ENCODE results near the gene TNFRSF1B.
A peak's percentile ranks its signal among the peaks of the same experiment; 100 is the strongest.

The TNFRSF1B gene

DNA sequence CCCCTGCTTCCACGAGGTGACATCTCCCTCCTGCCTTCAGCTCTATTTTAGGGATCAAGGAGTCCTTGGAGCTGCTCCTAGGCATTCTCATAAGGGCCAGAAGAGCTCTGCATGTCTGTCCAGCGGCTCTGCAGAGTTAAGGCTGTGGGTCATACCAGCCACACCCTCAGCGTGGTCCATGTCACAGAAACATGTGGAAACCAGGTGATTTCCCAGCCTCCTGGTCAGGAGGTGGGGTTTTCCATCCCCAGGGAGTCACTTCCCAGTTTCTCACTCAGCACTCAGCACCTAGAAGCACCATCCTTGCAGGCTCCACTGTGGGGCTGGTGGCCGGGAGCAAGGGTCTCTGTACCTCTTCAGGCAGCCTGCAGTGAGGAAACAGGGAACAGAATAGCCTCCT is 1.4 kb upstream of the TNFRSF1B start:
- H3K9ac ChIP-seq (ENCODE audit: low read length) = no peak overlapping the region
- no peaks in the 10 kb centered on the region for H3K36me3 ChIP-seq (ENCODE audit: control insufficient read depth, insufficient read depth, low read length)
- H3K4me3 ChIP-seq (ENCODE audit: low read length) = no peak overlapping the region
- H3K4me1 ChIP-seq (ENCODE audit: control insufficient read depth, insufficient read depth, low read length) = peaks cover 59% of the 10 kb centered on the region
- H3K27me3 ChIP-seq (ENCODE audit: control insufficient read depth, insufficient read depth, low read length) = no peaks in the 10 kb centered on the region
- no peaks in the 10 kb centered on the region for H3K9me3 ChIP-seq (ENCODE audit: control insufficient read depth, low read length)

- Histone ChIP-seq H3K4me1 (ENCODE audit: control insufficient read depth, insufficient read depth, low read length) (peaks cover 41% of the 10 kb centered on the region), H3K4me3 (ENCODE audit: low read length) (peak overlapping the region; percentile 54), H3K36me3 (ENCODE audit: control insufficient read depth, insufficient read depth, low read length) (no peaks in the 10 kb centered on the region), H3K9me3 (ENCODE audit: control insufficient read depth, low read length) (no peaks in the 10 kb centered on the region), H3K9ac (ENCODE audit: low read length) (peak overlapping the region; percentile 66), H3K27me3 (ENCODE audit: control insufficient read depth, insufficient read depth, low read length) (no peaks in the 10 kb centered on the region)
Observed at GRCh38 chr1:12167493-12168429, 970 bp downstream of the TNFRSF1B start.

- H3K9me3 ChIP-seq (ENCODE audit: control insufficient read depth, low read length) = no peaks in the 10 kb centered on the region
- no peaks in the 10 kb centered on the region for H3K27me3 ChIP-seq (ENCODE audit: control insufficient read depth, insufficient read depth, low read length)
- H3K36me3 ChIP-seq (ENCODE audit: control insufficient read depth, insufficient read depth, low read length) = no peaks in the 10 kb centered on the region
- no peak overlapping the region for H3K4me3 ChIP-seq (ENCODE audit: low read length)
- peaks cover 32% of the 10 kb centered on the region for H3K4me1 ChIP-seq (ENCODE audit: control insufficient read depth, insufficient read depth, low read length)
- peak overlapping the region; percentile 66 for H3K9ac ChIP-seq (ENCODE audit: low read length)
Observed at GRCh38 chr1:12168451-12169160, 1.8 kb downstream of the TNFRSF1B start.

DNA sequence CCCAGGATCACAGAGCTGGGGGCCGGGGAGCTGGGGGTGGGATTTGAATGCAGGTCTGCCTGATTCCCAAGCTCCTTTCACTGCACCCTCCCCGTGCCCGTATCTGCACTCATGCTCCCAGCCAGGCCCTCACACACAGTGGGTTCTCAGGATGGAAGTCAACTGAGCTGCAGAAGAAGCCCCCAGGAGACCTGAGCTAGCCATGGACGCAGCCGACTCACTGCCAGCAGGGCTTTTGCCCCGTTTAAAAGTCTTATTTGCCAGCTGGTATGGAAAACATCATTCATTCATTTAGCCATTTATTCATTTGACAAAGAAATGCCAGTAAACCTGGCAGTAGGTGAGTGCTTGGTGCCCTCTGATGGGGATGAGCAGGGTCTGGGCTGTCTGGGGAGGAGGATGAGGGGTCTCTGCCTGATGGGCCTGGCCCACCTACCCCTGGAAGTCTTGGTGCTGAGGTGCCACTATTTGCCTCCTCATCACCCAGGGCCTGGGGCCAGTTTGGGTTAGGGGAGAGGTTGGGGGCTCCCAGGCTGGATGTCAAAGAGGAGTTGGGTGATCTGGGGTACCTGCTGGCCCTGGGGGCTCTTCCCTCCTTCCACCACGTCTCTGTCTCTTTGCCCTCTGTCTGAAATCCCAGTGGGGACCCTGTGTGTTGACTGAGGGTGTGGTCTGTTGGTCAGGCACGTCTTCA is 2.8 kb downstream of the TNFRSF1B start:
- Histone ChIP-seq H3K4me1 (ENCODE audit: control insufficient read depth, insufficient read depth, low read length) (peaks cover 23% of the 10 kb centered on the region), H3K9ac (ENCODE audit: low read length) (peak overlapping the region; percentile 43), H3K9me3 (ENCODE audit: control insufficient read depth, low read length) (no peaks in the 10 kb centered on the region), H3K27me3 (ENCODE audit: control insufficient read depth, insufficient read depth, low read length) (no peaks in the 10 kb centered on the region), H3K4me3 (ENCODE audit: low read length) (no peak overlapping the region), H3K36me3 (ENCODE audit: control insufficient read depth, insufficient read depth, low read length) (no peaks in the 10 kb centered on the region)

DNA sequence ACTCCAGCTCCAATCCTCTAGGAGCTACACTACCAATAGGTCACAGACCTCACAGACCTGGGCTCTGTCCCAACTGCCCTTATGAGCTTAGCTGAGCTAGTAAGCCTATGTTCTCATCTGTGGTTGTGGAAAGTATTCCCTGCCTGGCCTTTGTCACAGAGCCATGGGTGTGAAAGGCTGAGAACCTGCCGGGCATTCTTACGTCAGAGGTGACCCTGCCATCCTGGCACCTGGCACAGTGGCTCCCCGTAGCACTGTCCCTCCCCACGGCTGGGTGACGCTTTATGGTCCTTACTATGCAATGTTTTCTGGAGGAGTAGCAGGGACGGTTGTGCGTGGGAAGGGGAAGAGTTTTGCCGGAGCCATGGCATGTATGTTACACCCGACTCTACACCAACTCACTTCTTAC is 3.5 kb downstream of the TNFRSF1B start:
- Histone ChIP-seq H3K4me1 (ENCODE audit: control insufficient read depth, insufficient read depth, low read length) (peaks cover 29% of the 10 kb centered on the region), H3K9me3 (ENCODE audit: control insufficient read depth, low read length) (no peaks in the 10 kb centered on the region), H3K9ac (ENCODE audit: low read length) (peak overlapping the region; percentile 43), H3K4me3 (ENCODE audit: low read length) (no peak overlapping the region), H3K27me3 (ENCODE audit: control insufficient read depth, insufficient read depth, low read length) (no peaks in the 10 kb centered on the region), H3K36me3 (ENCODE audit: control insufficient read depth, insufficient read depth, low read length) (no peaks in the 10 kb centered on the region)

DNA sequence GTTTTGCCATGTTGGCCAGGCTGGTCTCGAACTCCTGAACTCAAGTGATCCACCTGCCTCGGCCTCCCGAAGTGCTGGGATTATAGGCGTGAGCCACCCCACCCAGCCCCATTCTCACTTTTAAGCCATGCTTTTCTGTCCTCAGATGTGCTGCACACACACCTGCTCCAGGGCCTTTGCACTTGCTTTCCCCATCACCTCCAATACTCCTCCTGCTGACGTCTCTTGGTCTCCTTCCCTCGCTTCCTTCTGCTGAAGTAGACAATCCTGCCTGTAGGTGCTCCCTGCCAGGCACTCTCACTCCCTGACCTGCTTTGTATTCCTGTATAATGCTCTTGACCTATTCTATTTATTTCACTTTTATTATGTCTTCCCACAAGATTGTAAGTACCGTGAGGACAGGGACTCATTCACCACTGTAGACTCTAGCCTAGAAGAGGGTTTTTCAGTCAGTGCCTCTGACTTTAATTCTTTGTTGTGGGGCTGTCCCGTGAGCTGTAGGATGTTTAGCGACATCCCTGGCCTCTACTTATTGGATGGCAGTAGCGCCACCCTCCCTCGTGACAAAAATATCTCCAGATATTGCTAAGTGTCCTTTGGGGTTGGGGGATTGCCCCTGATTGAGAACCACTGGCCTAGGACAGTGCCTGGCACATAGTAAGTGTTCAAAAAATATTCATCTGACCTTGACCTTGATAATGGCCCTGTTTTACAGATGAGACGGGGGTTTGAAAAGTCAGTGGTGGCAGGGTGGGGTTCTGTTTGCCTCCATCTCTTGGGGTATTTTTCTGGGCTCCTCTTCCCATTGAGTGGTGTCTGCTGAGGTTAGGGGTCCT is 4.6 kb downstream of the TNFRSF1B start:
- Histone ChIP-seq H3K36me3 (ENCODE audit: control insufficient read depth, insufficient read depth, low read length) (no peaks in the 10 kb centered on the region), H3K27me3 (ENCODE audit: control insufficient read depth, insufficient read depth, low read length) (no peaks in the 10 kb centered on the region), H3K4me3 (ENCODE audit: low read length) (no peak overlapping the region), H3K9me3 (ENCODE audit: control insufficient read depth, low read length) (no peaks in the 10 kb centered on the region), H3K9ac (ENCODE audit: low read length) (no peak overlapping the region), H3K4me1 (ENCODE audit: control insufficient read depth, insufficient read depth, low read length) (peaks cover 33% of the 10 kb centered on the region)

- Histone ChIP-seq H3K4me1 (ENCODE audit: control insufficient read depth, insufficient read depth, low read length) (peaks cover 35% of the 10 kb centered on the region), H3K9me3 (ENCODE audit: control insufficient read depth, low read length) (no peaks in the 10 kb centered on the region), H3K9ac (ENCODE audit: low read length) (peak overlapping the region; percentile 8), H3K4me3 (ENCODE audit: low read length) (no peak overlapping the region), H3K36me3 (ENCODE audit: control insufficient read depth, insufficient read depth, low read length) (no peaks in the 10 kb centered on the region), H3K27me3 (ENCODE audit: control insufficient read depth, insufficient read depth, low read length) (no peaks in the 10 kb centered on the region)
Observed at GRCh38 chr1:12172042-12172851, 5.5 kb downstream of the TNFRSF1B start.

GRCh38 chr1:12173041-12173509 is 6.3 kb downstream of the TNFRSF1B start:
- H3K9ac ChIP-seq (ENCODE audit: low read length) = peak overlapping the region; percentile 45

GRCh38 chr1:12173631-12174121 is 6.9 kb downstream of the TNFRSF1B start:
- Histone ChIP-seq H3K4me3 (ENCODE audit: low read length) (no peak overlapping the region), H3K9ac (ENCODE audit: low read length) (no peak overlapping the region)

More at GRCh38 chr1:12173041-12173509, 6.3 kb downstream of the TNFRSF1B start:
- Histone ChIP-seq H3K9me3 (ENCODE audit: control insufficient read depth, low read length) (no peaks in the 10 kb centered on the region), H3K4me3 (ENCODE audit: low read length) (no peak overlapping the region), H3K27me3 (ENCODE audit: control insufficient read depth, insufficient read depth, low read length) (no peaks in the 10 kb centered on the region), H3K4me1 (ENCODE audit: control insufficient read depth, insufficient read depth, low read length) (peaks cover 31% of the 10 kb centered on the region), H3K36me3 (ENCODE audit: control insufficient read depth, insufficient read depth, low read length) (no peaks in the 10 kb centered on the region)

GRCh38 chr1:12174924-12175810 is 8.4 kb downstream of the TNFRSF1B start:
- Histone ChIP-seq H3K36me3 (ENCODE audit: control insufficient read depth, insufficient read depth, low read length) (no peaks in the 10 kb centered on the region), H3K4me1 (ENCODE audit: control insufficient read depth, insufficient read depth, low read length) (peaks cover 25% of the 10 kb centered on the region), H3K9ac (ENCODE audit: low read length) (no peak overlapping the region)

More at GRCh38 chr1:12173631-12174121, 6.9 kb downstream of the TNFRSF1B start:
- Histone ChIP-seq H3K36me3 (ENCODE audit: control insufficient read depth, insufficient read depth, low read length) (no peaks in the 10 kb centered on the region), H3K27me3 (ENCODE audit: control insufficient read depth, insufficient read depth, low read length) (no peaks in the 10 kb centered on the region), H3K4me1 (ENCODE audit: control insufficient read depth, insufficient read depth, low read length) (peaks cover 27% of the 10 kb centered on the region), H3K9me3 (ENCODE audit: control insufficient read depth, low read length) (no peaks in the 10 kb centered on the region)

More at GRCh38 chr1:12174924-12175810, 8.4 kb downstream of the TNFRSF1B start:
- no peaks in the 10 kb centered on the region for H3K9me3 ChIP-seq (ENCODE audit: control insufficient read depth, low read length)
- no peaks in the 10 kb centered on the region for H3K27me3 ChIP-seq (ENCODE audit: control insufficient read depth, insufficient read depth, low read length)
- no peak overlapping the region for H3K4me3 ChIP-seq (ENCODE audit: low read length)

All from mucosa of stomach (tissue), 1 donor.